ENCODE measurements around the gene GRPEL2.

The GRPEL2 gene

DNA sequence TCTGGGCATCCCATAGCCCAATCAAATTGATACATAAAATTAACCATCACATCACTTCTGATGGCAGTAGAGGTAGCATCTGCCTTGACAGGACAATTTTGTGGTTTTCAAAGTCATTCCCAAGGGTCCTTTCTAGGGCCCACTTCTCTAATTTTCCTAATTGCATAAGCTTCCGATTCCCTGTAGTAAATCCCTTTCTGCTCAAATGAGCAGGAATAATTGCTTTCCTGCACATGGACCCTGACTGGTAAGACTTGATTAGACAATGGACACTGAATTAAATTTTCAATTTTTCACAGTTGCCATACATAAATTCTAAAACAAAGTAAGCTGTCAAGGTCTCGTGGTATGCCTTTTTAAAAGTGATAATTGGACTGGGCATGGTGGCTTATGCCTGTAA lies 55.8 kb downstream of the GRPEL2 start:
- DNase-seq, result no peak

- no peak for DNase-seq
Measured at GRCh38 chr5:149402291-149402690, 57.0 kb downstream of the GRPEL2 start.

Measured in inflammatory macrophage (primary cell).